ENCODE measurements around the gene TSHZ1.

DNA sequence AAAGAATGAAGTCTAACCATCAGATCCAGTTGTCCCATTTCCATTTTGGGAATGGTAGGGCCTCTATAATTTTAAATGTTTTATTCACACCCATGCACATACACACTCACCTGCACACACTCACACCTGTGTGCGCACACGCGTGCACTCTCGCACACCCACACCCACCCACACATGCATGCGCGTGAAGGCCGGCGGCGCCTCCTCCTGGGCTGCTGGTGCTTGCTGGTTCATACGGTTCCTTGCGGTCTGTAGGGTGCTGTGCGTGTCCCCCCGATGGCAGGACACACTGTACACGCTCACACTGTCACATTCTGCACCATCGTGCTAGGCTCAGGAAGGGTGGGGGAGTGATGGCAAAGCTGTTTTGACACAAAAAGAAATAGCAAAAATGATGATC, 63.2 kb downstream of the TSHZ1 start:
- TF ChIP-seq FOXM1 (IDR thresholded peaks at IDR 0.05; ENCODE audit: borderline replicate concordance) (no peak), FOXA1 (IDR thresholded peaks at IDR 0.05) (no peak), HDGF (IDR thresholded peaks at IDR 0.05; ENCODE audit: borderline replicate concordance) (no peak), ELF4 (IDR thresholded peaks at IDR 0.05) (no peak), SP1 (IDR thresholded peaks at IDR 0.05) (no peak), FOXK2 (IDR thresholded peaks at IDR 0.05) (no peak), ARNT (IDR thresholded peaks at IDR 0.05) (no peak), NFRKB (IDR thresholded peaks at IDR 0.05) (no peak), TARDBP (IDR thresholded peaks at IDR 0.05) (no peak)
- TF ChIP-seq, protein P1, sequence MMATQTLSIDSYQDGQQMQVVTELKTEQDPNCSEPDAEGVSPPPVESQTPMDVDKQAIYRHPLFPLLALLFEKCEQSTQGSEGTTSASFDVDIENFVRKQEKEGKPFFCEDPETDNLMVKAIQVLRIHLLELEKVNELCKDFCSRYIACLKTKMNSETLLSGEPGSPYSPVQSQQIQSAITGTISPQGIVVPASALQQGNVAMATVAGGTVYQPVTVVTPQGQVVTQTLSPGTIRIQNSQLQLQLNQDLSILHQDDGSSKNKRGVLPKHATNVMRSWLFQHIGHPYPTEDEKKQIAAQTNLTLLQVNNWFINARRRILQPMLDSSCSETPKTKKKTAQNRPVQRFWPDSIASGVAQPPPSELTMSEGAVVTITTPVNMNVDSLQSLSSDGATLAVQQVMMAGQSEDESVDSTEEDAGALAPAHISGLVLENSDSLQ (IDR thresholded peaks at IDR 0.05) = no peak

All from HEK293T (cell line).